Inferior parietal cortex (tissue), 1 donor: ENCODE data around the gene PLK3.
"Not testable (repeated sequence)": the region's sequence is repeated elsewhere in the genome, so short reads cannot be mapped to it uniquely, and the experiment has no call there.

Experiments used
- DNase-seq: peaks from one replicate; pipeline ENCODE4 v3.0.0-alpha.2; 2016; ENCODE audit errors: extremely low spot score

The PLK3 gene

GRCh38 chr1:44828003-44828651, 27.9 kb downstream of the PLK3 start:
- no peak for DNase-seq

DNA sequence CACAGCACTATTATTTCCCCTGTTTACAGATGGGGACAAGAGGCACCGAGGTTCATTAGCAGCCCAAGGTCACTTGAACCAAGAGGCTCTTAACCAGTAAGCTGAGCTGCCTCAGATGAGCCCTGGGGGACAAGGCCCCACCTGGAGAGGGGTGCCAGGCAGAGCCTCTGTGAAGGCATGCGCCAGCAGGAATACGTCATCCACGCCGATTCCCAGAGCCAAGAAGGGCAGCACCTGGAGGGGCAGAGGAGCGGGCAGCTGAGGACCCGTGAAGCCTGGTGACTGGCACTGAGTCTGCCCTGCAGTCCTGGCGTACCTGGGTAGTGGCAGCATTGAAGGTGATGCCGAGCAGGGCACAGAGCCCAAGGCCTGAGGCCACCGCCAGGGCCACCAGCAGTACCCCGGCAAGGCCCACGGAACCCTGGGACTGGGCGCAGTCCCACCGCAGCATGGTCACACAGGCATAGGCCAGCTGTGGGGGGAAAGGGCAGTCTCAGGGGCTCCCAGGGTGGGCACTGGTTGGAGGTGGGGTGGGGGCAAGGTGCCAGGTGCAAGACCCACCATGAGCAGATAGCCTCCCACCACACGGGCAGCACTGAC, 28.8 kb downstream of the PLK3 start:
- DNase-seq: no peak

- no peak for DNase-seq
These were observed 29.6 kb downstream of the PLK3 start for GRCh38 chr1:44829506-44830384.

DNA sequence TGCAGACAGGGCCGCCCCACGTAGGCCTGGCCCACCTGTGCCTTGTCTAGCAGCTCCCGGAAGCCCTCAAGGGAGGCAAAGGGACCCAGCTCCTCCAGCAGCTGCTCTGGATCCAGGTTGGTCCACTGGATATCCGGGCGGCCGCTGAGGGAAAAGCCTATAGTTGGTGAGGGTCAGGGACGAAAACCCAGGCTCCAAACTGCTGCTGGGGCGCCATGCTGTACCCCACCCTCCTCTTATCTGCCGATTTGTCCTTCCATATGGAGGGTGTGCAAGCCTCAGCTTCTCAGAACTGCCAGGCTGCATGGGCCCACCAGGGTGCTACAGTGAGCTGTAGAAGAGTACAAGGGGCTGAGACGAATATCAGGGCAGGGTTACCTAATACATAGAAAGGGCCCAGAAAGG, 30.7 kb downstream of the PLK3 start:
- DNase-seq: no peak

DNA sequence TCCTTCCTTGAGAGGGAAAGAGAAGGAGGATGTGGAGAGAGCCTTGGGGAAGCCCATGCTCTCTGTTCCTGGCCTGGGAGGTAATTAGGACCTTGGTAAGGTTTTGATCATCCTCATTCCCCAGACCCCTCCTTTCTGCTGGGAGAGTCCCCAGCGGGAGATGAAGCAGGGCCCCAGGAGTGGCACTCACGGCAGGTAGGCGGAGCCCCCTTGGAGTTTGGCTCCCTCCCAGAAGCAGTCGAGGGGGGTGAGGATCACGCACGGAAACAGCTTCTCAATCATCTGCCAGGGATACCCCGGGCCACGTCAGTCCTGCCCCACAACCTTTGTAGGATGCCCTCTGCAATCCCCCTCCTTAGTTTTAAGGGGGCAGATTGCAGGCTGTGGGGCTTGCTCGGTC, 31.3 kb downstream of the PLK3 start:
- DNase-seq: no peak

GRCh38 chr1:44832056-44832705, 32.0 kb downstream of the PLK3 start:
- DNase-seq: no peak

GRCh38 chr1:44834328-44834727, 34.2 kb downstream of the PLK3 start:
- DNase-seq: no peak

DNA sequence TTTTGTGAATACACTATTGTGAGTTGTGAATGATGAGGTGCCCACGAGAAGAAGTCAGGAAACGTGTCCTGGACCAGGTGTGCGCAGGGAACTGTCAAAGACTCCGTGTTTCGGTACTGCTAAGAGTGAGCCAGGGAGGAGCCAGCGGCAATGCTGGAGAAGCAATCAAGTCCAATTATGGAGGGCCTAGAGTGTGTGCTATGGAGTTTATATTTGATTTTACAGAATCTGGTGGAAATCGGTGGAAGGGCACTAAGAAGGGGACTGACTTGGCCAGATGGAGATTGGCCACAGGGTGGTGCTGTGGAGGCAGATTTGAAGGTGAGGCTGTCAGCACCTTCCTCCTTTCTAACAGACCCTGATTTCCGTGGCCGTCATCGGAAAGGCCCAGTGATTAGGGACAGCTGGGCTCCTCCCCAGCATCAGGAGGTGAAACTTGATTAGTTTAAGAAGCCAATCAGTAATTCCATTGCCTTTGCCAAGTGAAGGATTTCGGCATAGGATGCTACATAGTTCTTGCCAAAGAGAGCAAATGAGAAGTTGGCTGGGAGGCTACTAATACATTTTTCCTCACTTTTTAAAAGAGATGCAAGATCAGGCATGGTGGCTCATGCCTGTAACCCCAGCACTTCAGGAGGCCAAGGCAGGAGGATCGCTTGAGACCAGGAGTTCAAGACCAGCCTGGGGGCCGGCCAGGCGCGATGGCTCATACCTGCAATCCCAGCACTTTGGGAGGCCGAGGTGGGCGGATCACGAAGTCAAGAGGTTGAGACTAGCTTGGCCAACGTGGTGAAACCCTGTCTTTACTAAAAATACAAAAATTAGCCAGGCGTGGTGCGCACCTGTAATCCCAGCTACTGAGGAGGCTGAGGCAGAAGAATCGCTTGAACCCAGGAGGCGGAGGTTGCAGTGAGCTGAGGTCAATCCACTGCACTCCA, 35.8 kb downstream of the PLK3 start:
- peak; percentile 87 for DNase-seq

GRCh38 chr1:44838294-44838693, 38.1 kb downstream of the PLK3 start:
- not testable (repeated sequence) for DNase-seq

DNA sequence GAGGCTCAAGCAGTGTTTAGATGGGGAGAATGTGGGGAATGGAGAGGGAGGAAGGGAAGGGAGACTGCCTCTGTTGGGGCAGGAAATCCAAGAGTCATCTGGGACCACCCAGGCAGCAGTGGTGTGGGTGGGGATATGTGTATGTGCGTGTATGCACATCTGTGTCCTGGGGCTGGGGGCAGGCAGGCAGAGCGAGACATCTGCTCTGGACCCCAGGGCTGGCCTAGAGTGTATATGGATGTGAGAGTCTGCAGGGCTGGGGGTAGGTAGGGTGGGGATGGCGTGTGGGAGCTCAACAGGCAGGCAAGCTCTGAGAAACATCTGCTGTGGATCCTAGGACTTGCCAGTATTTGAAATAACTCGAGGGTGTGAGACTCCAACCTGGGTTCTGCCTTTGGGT, 39.4 kb downstream of the PLK3 start:
- no peak for DNase-seq

DNA sequence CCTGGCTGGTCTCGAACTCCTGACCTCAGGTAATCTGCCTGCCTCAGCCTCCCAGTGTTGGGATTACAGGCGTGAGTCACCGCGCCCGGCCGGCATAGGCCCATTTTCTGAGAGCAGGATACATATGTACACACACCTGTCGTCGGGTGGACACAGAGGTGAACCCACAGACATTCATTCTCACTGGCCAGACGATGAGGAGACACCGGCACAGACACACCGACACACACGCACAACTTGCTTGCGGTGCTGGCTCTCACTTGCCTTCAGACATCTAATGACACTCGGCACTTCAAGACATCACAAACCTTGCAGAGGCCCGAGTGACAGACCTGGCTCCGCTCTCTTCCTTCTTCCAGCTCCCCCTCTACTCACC, 42.3 kb downstream of the PLK3 start:
- DNase-seq: no peak

GRCh38 chr1:44842862-44843655, 42.9 kb downstream of the PLK3 start, which contains the start of gene PTCH2:
Gene PTCH2 (minus strand): TSS chr1:44843253. CDS start chr1:44842932, 321 bp downstream.
- no peak for DNase-seq

DNA sequence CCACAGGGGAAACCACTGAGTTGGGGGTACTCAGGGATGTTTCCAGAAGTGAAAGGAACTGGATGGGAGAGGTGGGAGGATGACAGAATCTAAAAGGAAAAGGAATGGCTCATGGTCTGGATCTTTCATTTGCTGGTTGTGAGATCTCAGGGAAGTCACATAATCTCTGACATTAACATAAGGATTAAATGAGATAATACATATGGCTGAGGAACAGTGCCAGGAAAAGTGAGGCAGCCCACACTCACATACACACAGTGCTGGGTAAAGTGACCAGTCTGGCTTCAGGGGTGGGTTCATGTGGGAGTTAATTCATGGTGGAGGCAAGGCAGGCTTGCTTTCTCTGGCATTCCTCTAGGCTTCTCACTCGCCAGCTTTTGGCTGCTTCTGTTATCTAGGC, 46.8 kb downstream of the PLK3 start:
- DNase-seq: no peak

GRCh38 chr1:44847845-44848244, 47.7 kb downstream of the PLK3 start:
- DNase-seq: no peak

- DNase-seq: peak; percentile 31
These were observed 48.4 kb downstream of the PLK3 start for GRCh38 chr1:44848456-44849181.

DNA sequence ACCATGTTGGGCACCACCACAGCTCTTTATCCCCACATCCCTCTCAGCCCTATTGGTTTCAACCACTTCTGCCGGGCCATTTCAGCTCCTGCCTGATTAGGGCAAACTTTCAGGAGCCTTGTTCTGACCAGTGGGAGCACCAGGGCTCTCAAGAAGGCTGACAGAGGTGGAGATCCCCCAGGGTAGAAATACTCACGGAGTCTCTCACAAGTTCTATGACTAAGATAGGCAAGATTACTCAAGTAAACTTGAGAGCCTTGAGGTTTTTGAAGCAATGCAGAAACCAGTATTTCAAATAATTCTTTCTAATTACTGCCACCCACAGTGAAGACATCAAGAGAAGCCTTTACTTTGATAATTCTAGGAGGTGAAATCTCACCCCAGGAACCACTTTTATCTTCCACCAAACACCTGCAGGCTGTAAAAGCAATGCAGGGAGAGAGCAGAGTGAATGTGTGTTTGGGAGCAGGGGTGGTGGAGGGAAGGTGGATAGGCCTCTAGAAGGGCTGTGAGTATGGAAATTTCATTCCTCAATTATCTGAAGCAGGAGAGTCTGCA, 49.5 kb downstream of the PLK3 start:
- no peak for DNase-seq

- DNase-seq: no peak
These were observed 51.1 kb downstream of the PLK3 start for GRCh38 chr1:44851308-44851707.

DNA sequence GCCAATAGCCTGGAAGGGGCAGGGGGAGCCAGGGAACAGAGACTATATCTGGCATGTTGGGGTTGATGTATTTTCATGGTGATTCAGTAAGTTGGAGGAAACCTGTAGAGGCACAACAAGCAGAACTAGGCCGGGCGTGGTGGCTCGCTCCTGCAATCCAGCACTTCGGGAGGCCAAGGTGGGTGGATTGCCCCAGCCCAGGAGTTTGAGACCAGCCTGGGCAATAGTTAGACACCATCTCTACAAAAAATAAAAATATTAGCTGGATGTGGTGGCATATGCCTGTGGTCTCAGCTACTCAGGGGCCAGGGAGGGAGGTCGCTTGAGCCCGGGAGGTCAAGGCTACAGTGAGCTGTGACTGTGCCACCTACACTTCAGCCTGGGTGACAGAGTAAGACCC, 53.0 kb downstream of the PLK3 start:
- DNase-seq: no peak

GRCh38 chr1:44854970-44855369, 54.8 kb downstream of the PLK3 start:
- no peak for DNase-seq
